Measurements from ENCODE around the gene CS.

DNA sequence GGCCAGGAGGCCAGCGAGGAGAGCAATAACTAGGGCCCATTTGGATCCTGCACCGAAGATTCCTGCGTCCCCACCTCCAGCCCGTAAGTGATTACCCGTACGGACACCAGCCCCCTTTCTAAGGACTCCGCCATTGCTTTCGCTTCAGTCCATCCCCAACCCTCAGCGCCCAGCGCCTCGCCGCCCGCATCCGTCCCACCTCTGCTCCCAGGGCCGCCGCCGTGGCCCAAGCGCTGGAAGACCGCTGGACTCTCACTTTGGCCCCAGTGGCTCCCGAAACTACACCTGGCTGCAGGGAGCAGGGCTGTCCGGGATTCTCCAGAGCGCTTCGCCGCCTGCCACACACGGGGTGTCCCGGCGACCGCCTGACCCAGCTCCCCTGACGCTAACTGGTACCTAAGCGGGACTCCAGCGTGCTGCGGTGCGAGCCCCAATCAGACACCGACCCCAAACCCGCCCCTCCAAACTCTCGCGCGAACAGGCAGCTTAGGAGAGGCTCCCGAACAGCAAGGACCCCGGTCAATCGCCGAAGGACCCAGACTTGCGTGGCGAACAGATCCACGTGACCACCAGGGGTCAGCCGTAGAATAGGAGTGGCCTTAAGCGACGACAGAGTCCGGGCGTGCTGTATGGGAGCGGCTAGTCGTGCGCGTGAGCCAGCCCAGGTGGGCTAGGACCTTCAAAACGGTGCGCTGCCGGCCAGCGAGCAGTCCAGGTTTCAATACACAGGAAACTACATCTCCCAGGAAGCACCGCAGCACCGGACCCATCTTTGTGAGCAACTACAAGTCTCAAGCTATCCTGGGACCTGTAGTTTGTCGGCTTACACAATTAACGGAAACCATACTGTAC, 15.7 kb upstream of the CS start, which contains the start of gene CNPY2:
- TF ChIP-seq, protein P1, sequence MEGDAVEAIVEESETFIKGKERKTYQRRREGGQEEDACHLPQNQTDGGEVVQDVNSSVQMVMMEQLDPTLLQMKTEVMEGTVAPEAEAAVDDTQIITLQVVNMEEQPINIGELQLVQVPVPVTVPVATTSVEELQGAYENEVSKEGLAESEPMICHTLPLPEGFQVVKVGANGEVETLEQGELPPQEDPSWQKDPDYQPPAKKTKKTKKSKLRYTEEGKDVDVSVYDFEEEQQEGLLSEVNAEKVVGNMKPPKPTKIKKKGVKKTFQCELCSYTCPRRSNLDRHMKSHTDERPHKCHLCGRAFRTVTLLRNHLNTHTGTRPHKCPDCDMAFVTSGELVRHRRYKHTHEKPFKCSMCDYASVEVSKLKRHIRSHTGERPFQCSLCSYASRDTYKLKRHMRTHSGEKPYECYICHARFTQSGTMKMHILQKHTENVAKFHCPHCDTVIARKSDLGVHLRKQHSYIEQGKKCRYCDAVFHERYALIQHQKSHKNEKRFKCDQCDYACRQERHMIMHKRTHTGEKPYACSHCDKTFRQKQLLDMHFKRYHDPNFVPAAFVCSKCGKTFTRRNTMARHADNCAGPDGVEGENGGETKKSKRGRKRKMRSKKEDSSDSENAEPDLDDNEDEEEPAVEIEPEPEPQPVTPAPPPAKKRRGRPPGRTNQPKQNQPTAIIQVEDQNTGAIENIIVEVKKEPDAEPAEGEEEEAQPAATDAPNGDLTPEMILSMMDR (IDR thresholded peaks at IDR 0.05): peak in 3 of 4 experiments; percentile 4 to 53 (median 24)
- peak; percentile 42 to 71 for TF ChIP-seq POLR2A (IDR thresholded peaks at IDR 0.05)

All from uterus (tissue), 2 donors.